Lower leg skin (tissue), 3 donors: Measurements from ENCODE around the gene CNTFR.

Experiments used
- POLR2A ChIP-seq, 2 donors: fragments of 450-650 bp; IDR thresholded peaks; one replicate each; pipeline ENCODE4 v1.6.1; 2016 to 2017; ENCODE audit warnings: antibody characterized with exemption in 2 of 2, mild to moderate bottlenecking in 1 of 2, moderate library complexity in 1 of 2
- TF ChIP-seq, protein P1 (sequence below), 3 donors: fragments of 450-650 bp; IDR thresholded peaks; one replicate each; pipeline ENCODE4 v1.5.1; 2016; ENCODE audit warnings: antibody characterized with exemption in 3 of 3, mild to moderate bottlenecking in 3 of 3, moderate library complexity in 2 of 3

DNA sequence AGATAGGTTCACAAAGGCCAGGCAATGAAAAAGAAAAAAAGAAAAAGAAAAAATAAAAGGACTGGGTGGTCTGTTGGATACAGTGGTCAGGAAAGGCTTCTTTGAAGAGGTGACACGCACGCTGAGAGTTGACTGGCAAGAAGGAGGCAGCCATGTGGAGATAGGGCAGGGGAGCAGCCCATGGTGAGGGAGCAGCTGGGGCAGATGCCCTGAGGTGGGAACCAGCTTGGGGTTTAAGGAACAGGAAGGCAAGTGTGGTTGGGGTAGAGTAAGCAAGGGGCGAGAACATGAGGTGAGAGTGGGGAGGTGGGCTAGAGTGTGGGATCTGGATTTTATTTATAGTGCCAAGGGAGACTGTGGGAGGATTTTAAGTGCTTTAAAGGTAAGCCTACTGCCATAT lies 73.6 kb downstream of the CNTFR start:
- TF ChIP-seq, protein P1, sequence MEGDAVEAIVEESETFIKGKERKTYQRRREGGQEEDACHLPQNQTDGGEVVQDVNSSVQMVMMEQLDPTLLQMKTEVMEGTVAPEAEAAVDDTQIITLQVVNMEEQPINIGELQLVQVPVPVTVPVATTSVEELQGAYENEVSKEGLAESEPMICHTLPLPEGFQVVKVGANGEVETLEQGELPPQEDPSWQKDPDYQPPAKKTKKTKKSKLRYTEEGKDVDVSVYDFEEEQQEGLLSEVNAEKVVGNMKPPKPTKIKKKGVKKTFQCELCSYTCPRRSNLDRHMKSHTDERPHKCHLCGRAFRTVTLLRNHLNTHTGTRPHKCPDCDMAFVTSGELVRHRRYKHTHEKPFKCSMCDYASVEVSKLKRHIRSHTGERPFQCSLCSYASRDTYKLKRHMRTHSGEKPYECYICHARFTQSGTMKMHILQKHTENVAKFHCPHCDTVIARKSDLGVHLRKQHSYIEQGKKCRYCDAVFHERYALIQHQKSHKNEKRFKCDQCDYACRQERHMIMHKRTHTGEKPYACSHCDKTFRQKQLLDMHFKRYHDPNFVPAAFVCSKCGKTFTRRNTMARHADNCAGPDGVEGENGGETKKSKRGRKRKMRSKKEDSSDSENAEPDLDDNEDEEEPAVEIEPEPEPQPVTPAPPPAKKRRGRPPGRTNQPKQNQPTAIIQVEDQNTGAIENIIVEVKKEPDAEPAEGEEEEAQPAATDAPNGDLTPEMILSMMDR (IDR thresholded peaks at IDR 0.05) = no peak
- no peak for TF ChIP-seq POLR2A (IDR thresholded peaks at IDR 0.05)
